Keratinocyte (primary cell): Measurements from ENCODE around the gene STX5.

ENCODE experiments used
- EZH2 ChIP-seq: IDR thresholded peaks from one replicate; pipeline ENCODE4 v1.6.1; 2012; ENCODE audit warnings: inconsistent platforms, mild to moderate bottlenecking, low read length, moderate library complexity
- TF ChIP-seq, protein P1 (sequence below), 3 experiments: IDR thresholded peaks in 1 of 3; conservative IDR thresholded peaks in 1 of 3; optimal IDR thresholded peaks in 1 of 3; 2 replicates in 2 of 3; 3 replicates in 1 of 3; pipeline versions ENCODE3 to v1.5.1; 2011; ENCODE audit warnings: low read length in 3 of 3, mild to moderate bottlenecking in 3 of 3, moderate library complexity in 2 of 3, control low read depth in 1 of 3, inconsistent platforms in 1 of 3; ENCODE audit not compliant: insufficient read depth in 2 of 3; ENCODE audit errors: extremely low read depth in 1 of 3

DNA sequence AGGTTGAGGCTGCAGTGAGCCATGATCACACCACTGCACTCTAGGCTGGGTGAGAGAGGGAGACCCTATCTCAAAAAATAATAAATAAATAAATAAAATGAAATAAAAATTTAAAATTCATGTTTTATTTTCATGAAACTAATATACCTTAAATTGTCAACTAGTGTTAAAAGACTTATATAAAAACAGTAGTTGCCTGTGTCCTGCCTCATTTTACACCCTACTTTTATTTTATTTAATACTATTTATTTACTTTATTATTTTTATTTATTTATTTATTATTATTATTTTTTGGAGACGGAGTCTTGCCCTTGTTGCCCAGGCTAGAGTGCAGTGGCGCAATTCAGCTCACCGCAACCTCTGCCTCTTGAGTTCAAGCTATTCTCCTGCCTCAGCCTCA, 12.3 kb upstream of the STX5 start:
- TF ChIP-seq, protein P1, sequence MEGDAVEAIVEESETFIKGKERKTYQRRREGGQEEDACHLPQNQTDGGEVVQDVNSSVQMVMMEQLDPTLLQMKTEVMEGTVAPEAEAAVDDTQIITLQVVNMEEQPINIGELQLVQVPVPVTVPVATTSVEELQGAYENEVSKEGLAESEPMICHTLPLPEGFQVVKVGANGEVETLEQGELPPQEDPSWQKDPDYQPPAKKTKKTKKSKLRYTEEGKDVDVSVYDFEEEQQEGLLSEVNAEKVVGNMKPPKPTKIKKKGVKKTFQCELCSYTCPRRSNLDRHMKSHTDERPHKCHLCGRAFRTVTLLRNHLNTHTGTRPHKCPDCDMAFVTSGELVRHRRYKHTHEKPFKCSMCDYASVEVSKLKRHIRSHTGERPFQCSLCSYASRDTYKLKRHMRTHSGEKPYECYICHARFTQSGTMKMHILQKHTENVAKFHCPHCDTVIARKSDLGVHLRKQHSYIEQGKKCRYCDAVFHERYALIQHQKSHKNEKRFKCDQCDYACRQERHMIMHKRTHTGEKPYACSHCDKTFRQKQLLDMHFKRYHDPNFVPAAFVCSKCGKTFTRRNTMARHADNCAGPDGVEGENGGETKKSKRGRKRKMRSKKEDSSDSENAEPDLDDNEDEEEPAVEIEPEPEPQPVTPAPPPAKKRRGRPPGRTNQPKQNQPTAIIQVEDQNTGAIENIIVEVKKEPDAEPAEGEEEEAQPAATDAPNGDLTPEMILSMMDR (optimal IDR thresholded peaks at IDR 0.05 in 1 of 3, IDR thresholded peaks at IDR 0.05 in 1 of 3, conservative IDR thresholded peaks at IDR 0.05 in 1 of 3; ENCODE audit: extremely low read depth in 1 of 3, insufficient read depth in 2 of 3, low read length in 3 of 3): no peak
- TF ChIP-seq EZH2: no peak
